ENCODE measurements around the gene ZNF557. TPM values are rescaled to one million over a fixed set of nuclear protein-coding genes. Genes with fewer than 3 reads are reported as not detected.

ZNF557 gene
- total RNA-seq, 2 experiments from 2014 or later: 19.3 to 20.7 TPM

- Mint-ChIP-seq H3K4me3 (peak overlapping the region; percentile 83), H3K36me3 (ENCODE audit: low read depth) (peaks cover 13% of the 10 kb centered on the region), H3K27ac (peak overlapping the region; percentile 95), H3K27me3 (peaks cover 2% of the 10 kb centered on the region), H3K4me1 (peaks cover 30% of the 10 kb centered on the region), H3K9me3 (peaks cover 36% of the 10 kb centered on the region)
- ChIA-PET POLR2A (no interaction called here), CTCF (no interaction called here)
- no peak for DNase-seq
Observed at GRCh38 chr19:7098096-7098495, 28.6 kb downstream of the ZNF557 start.

GRCh38 chr19:7098701-7099596 is 29.4 kb downstream of the ZNF557 start:
- ChIA-PET POLR2A (interaction anchor here (1.0 kb wide), 1 partner anchor 30 kb away, joined by 9 read pairs; the partner anchor contains the start of gene ZNF557), CTCF (interaction anchor here (0.7 to 1.3 kb wide), 9 partner anchors 11 to 582 kb away, joined by 3 to 5 read pairs (median 4); partner anchors contain the start of gene TRAPPC5)
- H3K27ac Mint-ChIP-seq: peak overlapping the region; percentile 95
- peaks cover 2% of the 10 kb centered on the region for H3K27me3 Mint-ChIP-seq
- H3K4me1 Mint-ChIP-seq: peaks cover 30% of the 10 kb centered on the region
- H3K36me3 Mint-ChIP-seq (ENCODE audit: low read depth): peaks cover 13% of the 10 kb centered on the region
- peaks cover 32% of the 10 kb centered on the region for H3K9me3 Mint-ChIP-seq
- H3K4me3 Mint-ChIP-seq: peak overlapping the region; percentile 83
- peak; percentile 89 for DNase-seq

GRCh38 chr19:7099597-7099921 is 30.1 kb downstream of the ZNF557 start:
- Mint-ChIP-seq H3K27ac (peak overlapping the region; percentile 95), H3K27me3 (peaks cover 2% of the 10 kb centered on the region), H3K36me3 (ENCODE audit: low read depth) (peaks cover 13% of the 10 kb centered on the region), H3K9me3 (peaks cover 31% of the 10 kb centered on the region), H3K4me3 (peak overlapping the region; percentile 83), H3K4me1 (peaks cover 30% of the 10 kb centered on the region)
- DNase-seq: no peak
- POLR2A ChIA-PET: interaction anchor here (1.0 kb wide), 1 partner anchor 30 kb away, joined by 9 read pairs; the partner anchor contains the start of gene ZNF557
- CTCF ChIA-PET: interaction anchor here (0.7 to 1.3 kb wide), 9 partner anchors 12 to 581 kb away, joined by 3 to 5 read pairs (median 4); partner anchors contain the start of gene TRAPPC5

GRCh38 chr19:7101498-7102253 is 32.2 kb downstream of the ZNF557 start:
- ChIA-PET POLR2A (no interaction called here), CTCF (interaction anchor here (0.6 to 1.5 kb wide), 7 partner anchors 10 to 415 kb away, joined by 3 to 5 read pairs (median 3); no protein-coding TSS in a partner anchor)
- peaks cover 30% of the 10 kb centered on the region for H3K4me1 Mint-ChIP-seq
- H3K36me3 Mint-ChIP-seq (ENCODE audit: low read depth): peaks cover 8% of the 10 kb centered on the region
- peak overlapping the region; percentile 18 for H3K4me3 Mint-ChIP-seq
- no peaks in the 10 kb centered on the region for H3K27me3 Mint-ChIP-seq
- H3K9me3 Mint-ChIP-seq: peaks cover 15% of the 10 kb centered on the region
- no peak overlapping the region for H3K27ac Mint-ChIP-seq
- DNase-seq: no peak

- no peaks in the 10 kb centered on the region for H3K27me3 Mint-ChIP-seq
- no peak for DNase-seq
- ChIA-PET POLR2A (no interaction called here), CTCF (no interaction called here)
- peaks cover 13% of the 10 kb centered on the region for H3K4me1 Mint-ChIP-seq
- no peaks in the 10 kb centered on the region for H3K9me3 Mint-ChIP-seq
- no peaks in the 10 kb centered on the region for H3K36me3 Mint-ChIP-seq (ENCODE audit: low read depth)
- no peak overlapping the region for H3K27ac Mint-ChIP-seq
- no peak overlapping the region for H3K4me3 Mint-ChIP-seq
Observed at GRCh38 chr19:7104747-7105447, 35.4 kb downstream of the ZNF557 start.

- ChIA-PET POLR2A (no interaction called here), CTCF (no interaction called here)
- Mint-ChIP-seq H3K9me3 (no peaks in the 10 kb centered on the region), H3K27ac (no peak overlapping the region), H3K36me3 (ENCODE audit: low read depth) (no peaks in the 10 kb centered on the region), H3K4me3 (no peak overlapping the region), H3K27me3 (no peaks in the 10 kb centered on the region), H3K4me1 (peaks cover 5% of the 10 kb centered on the region)
- no peak for DNase-seq
Observed at GRCh38 chr19:7106711-7107657, 37.5 kb downstream of the ZNF557 start.

- no peaks in the 10 kb centered on the region for H3K27me3 Mint-ChIP-seq
- no peaks in the 10 kb centered on the region for H3K36me3 Mint-ChIP-seq (ENCODE audit: low read depth)
- H3K27ac Mint-ChIP-seq: no peak overlapping the region
- no peaks in the 10 kb centered on the region for H3K4me1 Mint-ChIP-seq
- ChIA-PET CTCF (interaction anchor here (0.7 to 1.3 kb wide), 3 partner anchors 10 to 786 kb away, joined by 3 to 5 read pairs (median 4); partner anchors contain the start of gene TRAPPC5), POLR2A (no interaction called here)
- peaks cover 7% of the 10 kb centered on the region for H3K9me3 Mint-ChIP-seq
- no peak overlapping the region for H3K4me3 Mint-ChIP-seq
- no peak for DNase-seq
Observed at GRCh38 chr19:7109678-7110289, 40.3 kb downstream of the ZNF557 start.

- H3K27me3 Mint-ChIP-seq: no peaks in the 10 kb centered on the region
- CTCF ChIA-PET: no interaction called here
- H3K27ac Mint-ChIP-seq: no peak overlapping the region
Observed at GRCh38 chr19:7112675-7113074, 43.2 kb downstream of the ZNF557 start.

GRCh38 chr19:7113233-7113632 is 43.7 kb downstream of the ZNF557 start:
- Mint-ChIP-seq H3K27me3 (no peaks in the 10 kb centered on the region), H3K4me3 (no peak overlapping the region), H3K27ac (no peak overlapping the region), H3K9me3 (peaks cover 7% of the 10 kb centered on the region), H3K36me3 (ENCODE audit: low read depth) (no peaks in the 10 kb centered on the region), H3K4me1 (peaks cover 2% of the 10 kb centered on the region)
- ChIA-PET CTCF (no interaction called here), POLR2A (no interaction called here)
- DNase-seq: no peak

More at GRCh38 chr19:7112675-7113074, 43.2 kb downstream of the ZNF557 start:
- POLR2A ChIA-PET: no interaction called here
- Mint-ChIP-seq H3K9me3 (peaks cover 7% of the 10 kb centered on the region), H3K4me1 (peaks cover 2% of the 10 kb centered on the region), H3K36me3 (ENCODE audit: low read depth) (no peaks in the 10 kb centered on the region), H3K4me3 (no peak overlapping the region)
- no peak for DNase-seq

- Mint-ChIP-seq H3K27ac (no peak overlapping the region), H3K4me1 (peaks cover 2% of the 10 kb centered on the region), H3K9me3 (peaks cover 7% of the 10 kb centered on the region), H3K36me3 (ENCODE audit: low read depth) (no peaks in the 10 kb centered on the region), H3K4me3 (no peak overlapping the region), H3K27me3 (no peaks in the 10 kb centered on the region)
- POLR2A ChIA-PET: no interaction called here
- no peak for DNase-seq
- CTCF ChIA-PET: no interaction called here
Observed at GRCh38 chr19:7115721-7116120, 46.2 kb downstream of the ZNF557 start.

GRCh38 chr19:7117248-7117647 is 47.7 kb downstream of the ZNF557 start:
- H3K4me3 Mint-ChIP-seq: no peak overlapping the region
- CTCF ChIA-PET: no interaction called here

More at GRCh38 chr19:7117248-7117647, 47.7 kb downstream of the ZNF557 start:
- Mint-ChIP-seq H3K27me3 (no peaks in the 10 kb centered on the region), H3K4me1 (peaks cover 2% of the 10 kb centered on the region), H3K27ac (no peak overlapping the region), H3K36me3 (ENCODE audit: low read depth) (no peaks in the 10 kb centered on the region), H3K9me3 (peaks cover 7% of the 10 kb centered on the region)
- DNase-seq: no peak
- POLR2A ChIA-PET: no interaction called here
